Smooth muscle cell (in vitro differentiated cells): ENCODE data around the gene PPP1CC. TPM values are rescaled to one million over a fixed set of nuclear protein-coding genes. Genes with fewer than 3 reads are reported as not detected.

ENCODE experiments used
- DNase-seq: peaks from one replicate; lab custom pipeline; 2025; ENCODE audit not compliant: unreplicated experiment; lab: John Stamatoyannopoulos, UW
- H2AFZ ChIP-seq: fragments of 200-600 bp; sonication (generic); 2 replicates; pipeline ENCODE4 v1.6.0; 2016; ENCODE audit warnings: antibody characterized with exemption, low read depth, mild to moderate bottlenecking
- H3F3A ChIP-seq: fragments of 200-600 bp; sonication (generic); 2 replicates; pipeline ENCODE4 v1.6.0; 2017; ENCODE audit warnings: antibody characterized with exemption, low read depth
- H3K27ac ChIP-seq: fragments of 200-600 bp; sonication (generic); 2 replicates; pipeline ENCODE4 v1.5.1; 2016; ENCODE audit warnings: low read depth, mild to moderate bottlenecking
- H3K27me3 ChIP-seq: fragments of 200-600 bp; sonication (generic); 2 replicates; pipeline ENCODE4 v1.6.1; 2016; ENCODE audit warnings: low read depth, mild to moderate bottlenecking
- H3K36me3 ChIP-seq: fragments of 200-600 bp; sonication (generic); 2 replicates; pipeline ENCODE4 v1.5.1; 2016; ENCODE audit warnings: low read depth
- H3K4me1 ChIP-seq: fragments of 200-600 bp; sonication (generic); 2 replicates; pipeline ENCODE4 v1.5.1; 2016; ENCODE audit warnings: low read depth
- H3K4me2 ChIP-seq: fragments of 200-600 bp; sonication (generic); 2 replicates; pipeline ENCODE4 v1.6.0; 2016; ENCODE audit warnings: mild to moderate bottlenecking
- H3K4me3 ChIP-seq: fragments of 200-600 bp; sonication (generic); 2 replicates; pipeline ENCODE4 v1.5.1; 2016; ENCODE audit warnings: mild to moderate bottlenecking
- H3K79me2 ChIP-seq: fragments of 200-600 bp; sonication (generic); 2 replicates; pipeline ENCODE4 v1.6.0; 2016; ENCODE audit warnings: low read depth, mild to moderate bottlenecking
- H3K9ac ChIP-seq: fragments of 200-600 bp; sonication (generic); 2 replicates; pipeline ENCODE4 v1.6.0; 2016; ENCODE audit warnings: low read depth
- H3K9me3 ChIP-seq: fragments of 200-600 bp; sonication (generic); replicated peaks from 2 replicates; pipeline ENCODE4 v1.5.1; 2016; ENCODE audit warnings: low read depth
- H4K20me1 ChIP-seq: fragments of 200-600 bp; sonication (generic); 2 replicates; pipeline ENCODE4 v1.6.0; 2016; ENCODE audit warnings: low read depth
- WGBS: methylation state at CpG from one replicate; pipeline ENCODE4 v1.1.7; 2016; ENCODE audit warnings: low lambda C conversion rate; 5-methylcytosine and 5-hydroxymethylcytosine counted together
- polyA plus RNA-seq: library from polyadenylated mRNA; unstranded; fragments of >200 nt; fragmentation: Nextera tagmentation; extraction: Ambion mirVana; gene quantifications from 2 replicates; pipeline ENCODE4 v1.2.1, GENCODE V29; 2016
- total RNA-seq: library from RNA; depleted of rRNA; stranded (reverse); fragments of >200 nt; gene quantifications from 2 replicates; pipeline ENCODE4 v1.2.3, GENCODE V29; 2014
- TF ChIP-seq, protein P1 (sequence below): fragments of 200-600 bp; sonication (generic); IDR thresholded peaks from 2 replicates; pipeline ENCODE4 v1.5.1; 2017; ENCODE audit warnings: borderline replicate concordance, mild to moderate bottlenecking, antibody characterized with exemption; ENCODE audit not compliant: insufficient read depth, poor library complexity, severe bottlenecking

The PPP1CC gene
- total and polyA plus RNA-seq, 2 experiments from 2014 or later, result 34.9 to 105 TPM

- Histone ChIP-seq H3F3A (no peaks in the 10 kb centered on the region), H2AFZ (no peak overlapping the region), H3K4me1 (peaks cover 15% of the 10 kb centered on the region), H3K4me2 (no peak overlapping the region), H3K27me3 (no peaks in the 10 kb centered on the region), H3K36me3 (no peaks in the 10 kb centered on the region), H3K9me3 (no peaks in the 10 kb centered on the region), H4K20me1 (peaks cover 24% of the 10 kb centered on the region), H3K4me3 (no peak overlapping the region), H3K9ac (no peak overlapping the region), H3K27ac (no peak overlapping the region), H3K79me2 (peaks cover 29% of the 10 kb centered on the region)
- 85% methylated on average over 5 of the region's 5 CpGs for WGBS
- DNase-seq, result no peak
- TF ChIP-seq, protein P1, sequence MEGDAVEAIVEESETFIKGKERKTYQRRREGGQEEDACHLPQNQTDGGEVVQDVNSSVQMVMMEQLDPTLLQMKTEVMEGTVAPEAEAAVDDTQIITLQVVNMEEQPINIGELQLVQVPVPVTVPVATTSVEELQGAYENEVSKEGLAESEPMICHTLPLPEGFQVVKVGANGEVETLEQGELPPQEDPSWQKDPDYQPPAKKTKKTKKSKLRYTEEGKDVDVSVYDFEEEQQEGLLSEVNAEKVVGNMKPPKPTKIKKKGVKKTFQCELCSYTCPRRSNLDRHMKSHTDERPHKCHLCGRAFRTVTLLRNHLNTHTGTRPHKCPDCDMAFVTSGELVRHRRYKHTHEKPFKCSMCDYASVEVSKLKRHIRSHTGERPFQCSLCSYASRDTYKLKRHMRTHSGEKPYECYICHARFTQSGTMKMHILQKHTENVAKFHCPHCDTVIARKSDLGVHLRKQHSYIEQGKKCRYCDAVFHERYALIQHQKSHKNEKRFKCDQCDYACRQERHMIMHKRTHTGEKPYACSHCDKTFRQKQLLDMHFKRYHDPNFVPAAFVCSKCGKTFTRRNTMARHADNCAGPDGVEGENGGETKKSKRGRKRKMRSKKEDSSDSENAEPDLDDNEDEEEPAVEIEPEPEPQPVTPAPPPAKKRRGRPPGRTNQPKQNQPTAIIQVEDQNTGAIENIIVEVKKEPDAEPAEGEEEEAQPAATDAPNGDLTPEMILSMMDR, result no peak
Observed at GRCh38 chr12:110744601-110745264, 2.0 kb upstream of the PPP1CC start.

DNA sequence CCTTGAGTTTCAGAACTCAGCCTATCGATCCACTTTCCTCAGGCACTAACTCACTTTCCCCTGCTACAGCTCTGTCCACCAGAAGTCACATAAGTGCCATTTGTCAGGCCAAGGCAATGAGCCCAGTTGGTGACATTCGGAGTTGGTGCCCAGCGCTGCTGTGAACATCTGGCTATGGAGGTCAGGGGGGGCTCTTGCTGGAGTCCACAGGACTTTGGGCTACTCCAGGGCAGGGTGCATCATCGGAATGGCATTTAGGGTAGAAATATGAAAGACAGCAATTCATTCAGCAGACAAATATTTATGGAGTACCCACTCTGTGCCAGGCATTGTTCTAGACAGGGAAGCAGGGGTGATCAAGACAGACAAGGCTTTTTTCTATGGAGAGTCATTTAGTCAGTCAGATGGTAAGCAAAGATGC, 1.5 kb upstream of the PPP1CC start:
- no peak overlapping the region for H3K4me2 ChIP-seq
- peak overlapping the region; percentile 91 for H3K4me3 ChIP-seq
- no peak for DNase-seq
- 79% methylated on average over 4 of the region's 4 CpGs for WGBS
- H3K27ac ChIP-seq, result no peak overlapping the region
- H3K27me3 ChIP-seq, result no peaks in the 10 kb centered on the region
- H3K9ac ChIP-seq, result no peak overlapping the region
- TF ChIP-seq, protein P1, result no peak
- H4K20me1 ChIP-seq, result peaks cover 30% of the 10 kb centered on the region
- H2AFZ ChIP-seq, result no peak overlapping the region
- peaks cover 19% of the 10 kb centered on the region for H3K4me1 ChIP-seq
- H3K79me2 ChIP-seq, result peaks cover 35% of the 10 kb centered on the region
- no peaks in the 10 kb centered on the region for H3K36me3 ChIP-seq
- no peaks in the 10 kb centered on the region for H3K9me3 ChIP-seq
- H3F3A ChIP-seq, result no peaks in the 10 kb centered on the region

GRCh38 chr12:110743571-110744093, 941 bp upstream of the PPP1CC start:
- H4K20me1 ChIP-seq, result peaks cover 35% of the 10 kb centered on the region
- H2AFZ ChIP-seq, result peak overlapping the region; percentile 95
- H3K27me3 ChIP-seq, result no peaks in the 10 kb centered on the region
- H3K9me3 ChIP-seq, result no peaks in the 10 kb centered on the region
- DNase-seq, result no peak
- WGBS, result 12% methylated on average over 26 of the region's 26 CpGs
- no peaks in the 10 kb centered on the region for H3F3A ChIP-seq
- peaks cover 40% of the 10 kb centered on the region for H3K79me2 ChIP-seq
- peak overlapping the region; percentile 92 for H3K4me2 ChIP-seq
- H3K27ac ChIP-seq, result no peak overlapping the region
- TF ChIP-seq, protein P1, result no peak
- H3K9ac ChIP-seq, result no peak overlapping the region
- H3K4me1 ChIP-seq, result peaks cover 21% of the 10 kb centered on the region
- H3K4me3 ChIP-seq, result peak overlapping the region; percentile 91
- H3K36me3 ChIP-seq, result no peaks in the 10 kb centered on the region
